AG04450 (cell line): ENCODE data around the gene CELF5. TPM values are rescaled to one million over a fixed set of nuclear protein-coding genes. Genes with fewer than 3 reads are reported as not detected.
"Not testable (repeated sequence)": the region's sequence is repeated elsewhere in the genome, so short reads cannot be mapped to it uniquely, and the experiment has no call there.

ENCODE experiments used
- CTCF ChIA-PET: fragments of 300-600, 350-600 bp; formaldehyde crosslinking; extraction: SDS; loops from one replicate; lab custom pipeline; 2022; ENCODE audit warnings: antibody characterized with exemption, inconsistent platforms; lab: Charles Lee
- POLR2A ChIA-PET: fragments of 350-600 bp; formaldehyde crosslinking; extraction: SDS; loops from one replicate; lab custom pipeline; 2021; ENCODE audit warnings: antibody characterized with exemption, inconsistent platforms; lab: Yijun Ruan, JAX
- DNase-seq: peaks from one replicate; pipeline ENCODE4 v3.0.0-alpha.2; 2011; ENCODE audit warnings: low read depth, low spot score
- H3K27ac ChIP-seq: one replicate; pipeline ENCODE4 v1.5.1; 2012; ENCODE audit warnings: low read depth, low read length, control low read depth
- H3K27me3 ChIP-seq: one replicate; pipeline ENCODE4 v1.6.0; 2012; ENCODE audit warnings: low read length; ENCODE audit not compliant: control insufficient read depth, insufficient read depth
- H3K4me3 ChIP-seq: 2 replicates; pipeline ENCODE4 v1.5.1; 2011; ENCODE audit warnings: mild to moderate bottlenecking, low read depth, low read length, control low read depth
- H3K9me3 ChIP-seq: 2 replicates; pipeline ENCODE4 v1.5.1; 2012; ENCODE audit warnings: low read length; ENCODE audit not compliant: control insufficient read depth, insufficient read depth
- polyA plus RNA-seq: library from polyadenylated mRNA; depleted of rRNA; stranded (reverse); fragments of >200 nt; gene quantifications from 2 replicates; pipeline ENCODE4 v1.2.3, GENCODE V29; 2011
- TF ChIP-seq, protein P1 (sequence below): IDR thresholded peaks from 2 replicates; pipeline ENCODE4 v1.5.1; 2011; ENCODE audit warnings: low read depth, low read length, control low read depth, inconsistent platforms

The CELF5 gene
- polyA plus RNA-seq, 1 experiment, result not detected

DNA sequence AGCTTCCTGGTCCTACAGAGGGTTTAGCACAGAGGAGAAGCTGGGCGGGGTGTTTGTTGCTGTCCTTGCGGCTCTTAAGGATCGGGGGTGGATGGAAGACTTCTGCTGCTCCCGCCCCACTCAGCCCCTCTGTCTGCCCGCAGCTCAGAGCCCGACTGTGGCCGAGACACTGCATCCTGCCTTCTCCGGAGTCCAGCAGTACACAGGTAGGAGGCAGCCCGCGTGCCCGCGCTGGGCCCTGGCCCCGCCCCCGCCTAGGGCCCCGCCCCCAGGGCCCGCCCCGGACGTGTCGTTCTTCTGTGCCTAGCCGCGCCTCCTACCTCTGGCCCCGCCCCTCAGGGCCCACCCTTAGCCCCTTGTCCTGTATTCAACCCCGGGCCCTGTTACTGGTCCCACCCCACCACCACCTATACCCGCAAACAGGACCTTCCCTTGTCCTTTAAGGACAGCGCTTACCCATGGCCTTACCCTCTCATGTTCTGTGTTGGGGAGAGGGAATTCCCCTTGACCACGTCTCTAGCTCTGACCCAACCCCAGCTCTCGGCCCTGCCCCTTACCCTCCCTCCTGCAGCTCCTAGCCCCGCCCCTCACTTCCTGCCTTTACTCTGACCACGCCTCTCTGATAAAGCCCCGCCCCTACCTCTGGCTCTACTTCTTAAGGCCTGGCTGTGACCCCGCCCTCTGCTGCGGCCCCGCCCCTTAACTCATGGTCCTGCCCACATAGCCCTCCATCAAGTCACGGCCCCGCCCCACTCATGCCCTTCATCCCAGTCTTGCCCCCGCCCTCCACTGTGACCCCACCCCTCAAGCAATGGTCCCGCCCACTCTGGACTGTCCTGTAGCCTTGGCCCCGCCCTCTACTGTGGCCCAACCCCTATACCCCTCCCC, 60.5 kb downstream of the CELF5 start:
- no peaks in the 10 kb centered on the region; the same call in 1 of the 2 replicates for H3K9me3 ChIP-seq
- H3K4me3 ChIP-seq, result peak overlapping the region; percentile 31; the same call in 1 of the 2 replicates
- TF ChIP-seq, protein P1, sequence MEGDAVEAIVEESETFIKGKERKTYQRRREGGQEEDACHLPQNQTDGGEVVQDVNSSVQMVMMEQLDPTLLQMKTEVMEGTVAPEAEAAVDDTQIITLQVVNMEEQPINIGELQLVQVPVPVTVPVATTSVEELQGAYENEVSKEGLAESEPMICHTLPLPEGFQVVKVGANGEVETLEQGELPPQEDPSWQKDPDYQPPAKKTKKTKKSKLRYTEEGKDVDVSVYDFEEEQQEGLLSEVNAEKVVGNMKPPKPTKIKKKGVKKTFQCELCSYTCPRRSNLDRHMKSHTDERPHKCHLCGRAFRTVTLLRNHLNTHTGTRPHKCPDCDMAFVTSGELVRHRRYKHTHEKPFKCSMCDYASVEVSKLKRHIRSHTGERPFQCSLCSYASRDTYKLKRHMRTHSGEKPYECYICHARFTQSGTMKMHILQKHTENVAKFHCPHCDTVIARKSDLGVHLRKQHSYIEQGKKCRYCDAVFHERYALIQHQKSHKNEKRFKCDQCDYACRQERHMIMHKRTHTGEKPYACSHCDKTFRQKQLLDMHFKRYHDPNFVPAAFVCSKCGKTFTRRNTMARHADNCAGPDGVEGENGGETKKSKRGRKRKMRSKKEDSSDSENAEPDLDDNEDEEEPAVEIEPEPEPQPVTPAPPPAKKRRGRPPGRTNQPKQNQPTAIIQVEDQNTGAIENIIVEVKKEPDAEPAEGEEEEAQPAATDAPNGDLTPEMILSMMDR, result no peak
- peaks cover 33% of the 10 kb centered on the region for H3K27me3 ChIP-seq
- DNase-seq, result peak; percentile 11
- ChIA-PET POLR2A (interaction anchor here (0.6 kb wide), 1 partner anchor 67 kb away, joined by 3 read pairs; no protein-coding TSS in a partner anchor), CTCF (interaction anchor here (1.4 to 2.0 kb wide), 2 partner anchors 10 to 20 kb away, joined by 4 to 8 read pairs; no protein-coding TSS in a partner anchor)
- H3K27ac ChIP-seq, result no peak overlapping the region

DNA sequence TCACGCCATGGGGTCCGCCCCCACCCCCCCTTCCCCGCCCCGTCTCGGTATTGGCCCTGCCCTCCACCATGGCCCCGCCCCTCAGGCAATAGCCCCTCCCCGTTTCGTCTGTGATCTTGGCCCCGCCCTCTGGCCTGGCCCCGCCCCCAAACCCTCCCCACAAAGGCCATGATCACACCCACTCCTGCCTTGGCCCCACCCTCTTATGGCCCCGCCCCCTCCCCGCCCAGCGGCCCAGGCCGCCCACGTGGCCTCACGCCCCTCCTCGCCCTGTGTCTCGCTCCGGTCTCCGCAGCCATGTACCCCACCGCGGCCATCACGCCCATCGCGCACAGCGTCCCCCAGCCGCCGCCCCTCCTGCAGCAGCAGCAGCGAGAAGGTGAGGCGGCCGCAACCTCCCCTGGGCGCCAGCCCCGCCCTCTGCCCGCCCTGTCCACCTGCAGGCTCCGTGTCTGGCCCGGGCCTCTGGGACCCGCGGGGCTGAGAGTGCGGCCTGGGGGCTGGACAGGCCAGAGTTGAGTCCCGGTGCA, 61.3 kb downstream of the CELF5 start:
- ChIA-PET CTCF (interaction anchor here (2.0 kb wide), 1 partner anchor 19 kb away, joined by 8 read pairs; no protein-coding TSS in a partner anchor), POLR2A (no interaction called here)
- H3K27me3 ChIP-seq, result peaks cover 36% of the 10 kb centered on the region
- H3K4me3 ChIP-seq, result no peak overlapping the region
- TF ChIP-seq, protein P1, result no peak
- no peak overlapping the region for H3K27ac ChIP-seq
- no peak for DNase-seq
- no peaks in the 10 kb centered on the region; the same call in 1 of the 2 replicates for H3K9me3 ChIP-seq

DNA sequence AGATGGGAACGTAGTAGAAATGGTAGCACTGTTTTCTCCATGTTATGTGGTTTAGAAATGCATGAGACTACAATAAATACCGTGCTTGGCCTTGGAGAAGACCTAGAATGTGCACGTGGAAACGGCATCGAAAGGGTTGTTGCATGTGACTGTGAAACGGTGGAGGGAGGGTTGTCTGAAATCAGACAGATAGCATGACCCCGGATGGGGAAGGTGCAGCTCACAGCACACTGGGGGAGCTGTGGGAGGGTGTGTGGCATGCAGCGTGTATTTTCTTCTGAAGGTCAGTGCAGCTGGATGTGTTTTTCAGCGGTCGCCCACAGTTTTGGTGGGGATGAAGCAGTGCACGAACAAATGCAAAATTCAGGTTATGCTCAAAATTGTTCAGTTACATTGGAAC, 63.4 kb downstream of the CELF5 start:
- ChIA-PET POLR2A (no interaction called here), CTCF (no interaction called here)
- TF ChIP-seq, protein P1, result no peak

DNA sequence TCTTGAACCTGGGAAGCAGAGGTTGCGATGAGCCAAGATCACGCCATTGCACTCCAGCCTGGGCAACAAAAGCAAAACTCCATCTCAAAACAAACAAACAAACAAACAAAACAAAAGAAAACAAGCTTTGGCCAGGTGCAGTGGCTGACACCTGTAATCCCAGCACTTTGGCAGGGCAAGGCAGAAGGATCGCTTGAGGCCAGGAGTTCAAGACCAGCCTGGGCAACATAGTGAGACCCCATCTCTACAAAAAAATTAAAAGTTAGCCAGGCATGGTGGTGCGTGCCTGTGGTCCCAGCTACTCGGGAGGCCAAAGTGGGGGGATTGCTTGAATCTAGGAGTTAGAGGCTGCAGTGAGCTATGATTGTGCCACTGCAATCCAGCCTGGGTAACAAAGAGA, 64.0 kb downstream of the CELF5 start:
- H3K4me3 ChIP-seq, H3K27ac ChIP-seq, DNase-seq, CTCF ChIA-PET, H3K9me3 ChIP-seq, POLR2A ChIA-PET: not testable (repeated sequence)
- H3K27me3 ChIP-seq, result peaks cover 30% of the 10 kb centered on the region

More for the DNA sequence above, 63.4 kb downstream of the CELF5 start:
- DNase-seq, result no peak
- Histone ChIP-seq H3K27me3 (peaks cover 34% of the 10 kb centered on the region), H3K27ac (no peak overlapping the region), H3K9me3 (no peaks in the 10 kb centered on the region; the same call in 1 of the 2 replicates), H3K4me3 (no peak overlapping the region)

DNA sequence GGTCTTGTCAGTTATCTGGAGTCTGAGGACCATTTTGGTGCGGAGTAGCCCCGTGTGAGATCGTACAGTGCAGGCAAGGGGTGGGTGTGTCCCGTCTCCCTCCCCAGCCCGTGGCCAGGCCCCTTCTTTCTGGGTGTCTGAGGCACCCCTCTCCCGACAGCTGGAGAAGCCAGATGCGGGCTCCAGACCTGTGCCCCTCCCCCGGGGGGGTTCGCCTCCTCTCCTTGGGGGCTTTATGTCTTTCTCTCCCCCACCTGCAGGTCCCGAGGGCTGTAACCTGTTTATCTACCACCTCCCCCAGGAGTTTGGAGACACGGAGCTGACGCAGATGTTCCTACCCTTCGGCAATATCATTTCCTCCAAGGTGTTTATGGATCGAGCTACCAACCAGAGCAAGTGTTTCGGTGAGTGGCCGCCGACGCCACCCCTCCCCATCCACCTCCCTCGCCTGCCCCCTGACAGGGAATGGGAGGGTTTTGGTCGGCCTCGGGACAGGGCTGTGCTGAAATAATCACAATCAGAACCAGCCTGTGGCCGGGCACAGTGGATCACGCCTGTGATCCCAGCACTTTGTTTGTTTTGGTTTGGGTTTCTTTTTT, 65.6 kb downstream of the CELF5 start:
- H3K4me3 ChIP-seq, result no peak overlapping the region
- no peak overlapping the region for H3K27ac ChIP-seq
- no peak for DNase-seq
- ChIA-PET CTCF (interaction anchor here (0.6 to 0.9 kb wide), 2 partner anchors 182 to 1648 kb away, joined by 4 to 7 read pairs; no protein-coding TSS in a partner anchor), POLR2A (interaction anchor here (0.7 kb wide), 1 partner anchor 50 kb away, joined by 4 read pairs; no protein-coding TSS in a partner anchor)
- H3K27me3 ChIP-seq, result peaks cover 23% of the 10 kb centered on the region
- TF ChIP-seq, protein P1, result no peak
- no peaks in the 10 kb centered on the region; the same call in 1 of the 2 replicates for H3K9me3 ChIP-seq

DNA sequence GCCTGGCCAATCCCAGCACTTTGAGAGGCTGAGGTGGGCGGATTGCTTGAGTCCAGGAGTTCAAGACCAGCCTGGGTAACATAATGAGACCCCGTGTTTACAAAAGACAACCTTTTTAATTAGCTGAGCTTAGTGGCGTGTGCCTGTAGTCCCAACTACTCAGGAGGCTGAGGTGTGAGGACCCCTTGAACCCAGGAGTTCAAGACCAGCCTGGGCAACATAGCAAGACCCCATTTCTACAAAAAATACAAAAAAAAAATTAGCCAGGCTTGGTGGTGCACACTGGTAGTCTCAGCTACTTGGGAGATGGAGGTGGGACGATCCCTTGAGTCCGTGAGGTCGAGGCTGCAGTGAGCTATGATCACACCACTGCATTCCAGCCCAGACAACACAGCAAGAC, 66.4 kb downstream of the CELF5 start:
- ChIA-PET POLR2A (interaction anchor here (0.7 kb wide), 1 partner anchor 50 kb away, joined by 4 read pairs; no protein-coding TSS in a partner anchor), CTCF (interaction anchor here (0.6 to 1.2 kb wide), 3 partner anchors 14 to 1647 kb away, joined by 4 to 7 read pairs (median 4); no protein-coding TSS in a partner anchor)
- not testable (repeated sequence) for DNase-seq

More for the DNA sequence above, 66.4 kb downstream of the CELF5 start:
- not testable (repeated sequence) for H3K9me3 ChIP-seq, H3K27ac ChIP-seq, H3K4me3 ChIP-seq
- H3K27me3 ChIP-seq, result peaks cover 23% of the 10 kb centered on the region
